Measurements from ENCODE around the gene PRICKLE2.

Gene PRICKLE2

DNA sequence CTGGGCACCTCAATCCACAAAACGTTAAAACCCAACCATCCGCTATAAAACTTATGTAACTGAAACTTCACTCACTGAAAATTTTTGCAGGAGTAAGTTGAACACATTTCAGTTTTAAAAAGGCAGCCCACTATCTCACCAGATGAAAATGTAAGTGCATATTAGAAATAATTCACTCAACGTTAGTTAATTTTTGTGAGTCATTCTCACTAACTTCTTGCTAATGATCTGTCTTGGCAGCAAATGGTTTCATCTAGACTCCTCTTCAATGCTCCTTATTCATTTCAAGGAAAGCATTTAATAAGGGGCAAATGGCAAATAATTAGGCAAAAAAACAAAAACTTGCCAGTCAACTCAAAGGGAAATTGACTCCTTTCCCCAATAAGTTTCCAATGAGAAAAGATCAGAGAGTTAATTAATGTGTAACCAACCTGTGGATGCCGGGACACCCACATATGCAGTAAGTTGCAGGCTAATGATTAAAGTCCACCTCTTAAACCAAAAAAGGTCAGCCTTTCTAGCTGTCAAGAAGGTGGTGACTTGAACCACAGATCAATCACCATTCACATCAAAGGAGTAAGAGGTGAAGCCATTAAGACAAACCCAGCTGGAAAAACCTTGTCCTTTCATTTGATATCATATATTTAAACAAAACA, 22.9 kb upstream of the PRICKLE2 start:
- no peak for DNase-seq (ENCODE audit: low spot score)

DNA sequence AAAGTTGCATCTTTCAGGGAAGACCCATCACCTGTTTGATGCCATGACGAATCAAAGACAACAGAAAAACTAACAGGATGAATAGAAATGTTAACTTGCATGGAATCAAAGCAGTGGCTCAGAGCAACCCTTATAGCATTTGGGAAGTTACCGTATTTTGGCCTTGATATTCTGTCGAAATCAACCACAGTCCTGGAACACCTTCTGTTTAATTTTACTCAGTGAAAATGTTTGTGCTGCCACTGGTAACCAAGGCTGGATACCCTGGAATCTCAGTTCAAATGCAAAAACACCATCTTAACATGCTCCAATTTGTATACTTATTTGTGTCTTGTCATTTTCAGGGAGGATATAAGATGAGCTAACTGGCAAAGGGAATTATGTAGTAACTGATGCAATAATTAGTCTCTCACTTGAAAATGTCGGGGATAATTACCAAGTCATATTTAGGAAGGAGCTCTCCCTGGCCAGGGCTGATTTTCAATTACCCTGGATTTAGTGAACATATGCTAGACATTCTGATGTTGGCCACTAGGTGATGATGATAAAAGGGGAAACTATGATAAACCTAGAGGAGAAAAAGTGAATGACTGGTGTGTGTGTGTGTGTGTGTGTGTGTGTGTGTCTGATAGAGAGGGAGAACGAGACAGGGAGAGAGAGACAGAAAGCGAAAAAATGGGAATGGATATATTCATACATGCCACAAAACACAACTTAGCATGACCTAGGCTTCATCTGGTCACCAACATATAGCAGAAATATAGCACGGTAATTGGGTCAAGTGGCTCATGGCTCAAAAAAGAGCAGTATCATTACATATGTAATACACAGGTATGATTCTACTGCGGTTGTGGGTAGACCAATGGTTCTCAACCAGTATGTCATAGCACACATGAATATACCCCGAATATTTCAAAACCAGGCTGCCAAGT, 19.0 kb upstream of the PRICKLE2 start:
- peak; percentile 60 for DNase-seq (ENCODE audit: low spot score)

DNA sequence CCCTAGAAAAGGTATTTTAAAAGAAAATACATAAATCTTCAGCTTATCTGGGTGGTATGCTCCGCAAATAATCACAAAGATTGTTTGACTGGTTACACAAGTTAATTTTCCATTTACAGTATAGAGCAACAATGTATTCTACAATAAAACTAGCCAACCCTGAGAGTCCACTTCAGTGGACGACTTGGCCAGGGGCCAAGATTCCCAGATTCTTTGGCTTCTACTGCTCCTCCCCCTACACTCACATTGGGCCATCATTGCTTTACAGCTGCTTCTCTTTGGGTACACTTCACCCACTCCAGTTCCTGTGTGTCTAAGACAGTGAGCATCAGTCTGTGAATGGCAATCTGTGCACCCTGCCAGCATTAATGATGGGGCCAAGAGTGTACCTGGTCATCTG, 17.2 kb upstream of the PRICKLE2 start:
- DNase-seq (ENCODE audit: low spot score), result no peak

DNA sequence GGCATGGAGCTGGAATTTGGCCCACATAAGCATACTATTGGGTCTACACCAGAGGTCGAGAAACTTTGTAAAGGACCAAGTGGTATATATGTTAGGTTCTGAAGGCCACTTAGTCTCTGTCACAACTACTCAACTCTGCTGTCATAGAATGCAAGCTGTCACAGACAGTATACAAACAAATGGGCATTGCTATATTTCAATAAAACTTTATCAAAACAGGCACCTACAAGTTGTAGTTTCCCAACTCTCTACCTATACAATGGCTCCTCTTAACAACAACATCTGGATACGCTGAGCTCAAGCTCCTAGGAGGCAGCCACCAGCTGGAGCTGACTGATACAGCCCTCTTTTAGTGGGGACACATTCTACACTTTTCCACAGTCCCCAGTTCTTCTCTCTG, 15.7 kb upstream of the PRICKLE2 start:
- DNase-seq (ENCODE audit: low spot score), result no peak

DNA sequence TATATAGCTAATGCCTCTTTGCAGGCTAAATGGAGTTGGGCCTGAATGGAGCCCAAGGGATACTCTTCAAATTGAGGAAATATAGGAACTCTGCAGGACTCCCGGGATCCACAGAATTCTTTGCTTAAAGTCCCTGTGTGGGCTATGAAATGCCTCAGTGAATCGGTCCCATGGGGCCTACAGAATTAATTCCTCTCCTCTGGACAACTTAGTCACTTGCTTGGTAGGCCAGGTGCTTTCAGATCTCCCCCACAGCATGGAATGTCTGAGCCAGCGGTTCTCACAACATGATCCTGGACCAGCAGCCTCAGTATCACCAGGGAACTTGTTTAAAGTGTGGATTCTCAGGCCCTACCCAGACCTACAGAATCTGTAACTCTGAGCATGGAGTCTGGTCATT, 15.1 kb upstream of the PRICKLE2 start:
- DNase-seq (ENCODE audit: low spot score), result no peak

DNA sequence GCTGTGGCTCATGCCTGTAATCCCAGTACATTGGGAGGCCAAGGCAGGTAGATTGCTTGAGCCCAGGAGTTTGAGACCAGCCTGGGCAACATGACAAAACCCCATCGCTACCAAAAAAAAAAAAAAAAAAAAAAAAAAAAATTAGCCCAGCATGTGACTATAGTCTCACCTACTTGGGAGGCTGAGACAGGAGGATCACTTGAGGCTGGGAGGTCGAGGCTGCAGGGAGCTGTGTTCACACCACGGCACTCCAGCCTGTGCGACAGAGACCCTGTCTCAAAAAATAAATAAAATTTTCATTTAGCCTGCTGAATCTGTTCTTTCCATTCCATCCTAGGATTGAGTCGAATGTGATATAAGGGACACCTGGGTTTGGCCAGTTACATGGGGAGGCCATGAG, 14.6 kb upstream of the PRICKLE2 start:
- DNase-seq (ENCODE audit: low spot score), result no peak

DNA sequence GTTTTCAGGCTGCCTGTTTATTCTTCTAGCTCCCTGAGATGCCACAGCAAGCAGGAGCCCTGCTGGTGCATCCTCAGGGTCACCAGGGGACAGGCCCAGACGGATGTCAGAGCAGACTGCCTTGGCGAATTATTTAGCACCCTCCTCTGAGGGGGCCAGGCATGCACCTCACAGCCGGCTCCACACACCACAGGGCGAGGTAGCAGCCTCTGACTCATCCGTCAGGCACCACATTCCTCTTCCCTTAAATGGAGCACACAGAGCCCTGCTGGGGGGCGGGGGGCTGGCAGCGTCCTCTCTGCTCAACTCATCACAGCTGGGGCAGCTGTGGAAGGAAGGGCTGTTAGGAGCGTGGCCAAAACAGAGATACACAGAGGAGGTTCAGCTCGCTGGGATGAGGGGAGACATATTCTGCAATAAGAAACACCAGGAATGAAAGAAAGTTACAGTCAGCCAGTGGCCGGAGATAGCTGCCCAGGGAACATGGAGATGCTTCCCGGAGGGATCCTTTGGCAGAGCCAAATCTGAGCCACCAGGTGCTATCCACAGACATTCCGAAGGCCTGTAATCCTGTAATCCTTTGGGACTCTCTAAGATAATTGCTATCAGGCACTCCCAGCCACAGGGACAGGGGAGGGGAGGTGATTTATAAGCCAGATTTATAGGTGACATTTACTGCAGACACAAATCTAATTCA, 13.9 kb upstream of the PRICKLE2 start:
- peak; percentile 10 for DNase-seq (ENCODE audit: low spot score)

DNA sequence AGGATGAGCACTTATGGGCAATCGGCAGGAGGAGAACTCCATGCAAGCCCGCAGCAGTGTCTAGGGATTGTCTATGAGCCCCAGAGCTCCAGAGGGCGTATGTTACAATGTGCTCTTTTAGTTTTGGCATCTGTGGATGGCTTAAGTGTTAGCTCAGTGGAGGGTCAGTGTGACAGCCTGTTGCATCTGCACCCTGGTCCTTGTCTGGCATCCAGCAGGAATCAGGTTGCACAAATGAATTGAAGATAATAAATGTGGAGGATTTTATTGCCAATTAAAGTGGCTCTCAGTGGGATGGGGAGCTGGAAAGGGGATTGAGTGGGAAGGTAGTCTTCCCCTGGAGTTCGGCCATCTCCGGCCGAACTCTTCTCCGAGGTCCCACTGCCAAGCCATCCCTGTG, 11.8 kb upstream of the PRICKLE2 start:
- no peak for DNase-seq (ENCODE audit: low spot score)

DNA sequence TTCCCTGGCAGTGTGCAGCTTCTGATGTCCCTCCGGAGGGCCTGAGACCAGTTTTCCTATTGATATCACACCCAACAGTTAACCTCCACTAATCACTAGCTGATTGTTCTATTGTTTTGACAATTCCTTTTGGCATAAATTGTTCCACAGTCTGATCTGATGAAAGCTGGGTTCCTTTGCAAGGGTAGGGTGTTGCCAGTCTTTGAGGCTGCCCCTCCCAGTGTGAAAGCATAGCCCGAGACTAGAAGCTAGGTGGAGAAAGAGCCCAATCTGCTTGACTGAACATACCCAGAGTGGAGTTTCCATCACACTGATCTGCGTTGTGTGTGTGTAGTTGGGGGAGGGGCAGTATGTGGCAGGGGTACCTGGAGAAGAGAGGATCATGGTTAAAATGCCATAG, 10.3 kb upstream of the PRICKLE2 start:
- no peak for DNase-seq (ENCODE audit: low spot score)

DNA sequence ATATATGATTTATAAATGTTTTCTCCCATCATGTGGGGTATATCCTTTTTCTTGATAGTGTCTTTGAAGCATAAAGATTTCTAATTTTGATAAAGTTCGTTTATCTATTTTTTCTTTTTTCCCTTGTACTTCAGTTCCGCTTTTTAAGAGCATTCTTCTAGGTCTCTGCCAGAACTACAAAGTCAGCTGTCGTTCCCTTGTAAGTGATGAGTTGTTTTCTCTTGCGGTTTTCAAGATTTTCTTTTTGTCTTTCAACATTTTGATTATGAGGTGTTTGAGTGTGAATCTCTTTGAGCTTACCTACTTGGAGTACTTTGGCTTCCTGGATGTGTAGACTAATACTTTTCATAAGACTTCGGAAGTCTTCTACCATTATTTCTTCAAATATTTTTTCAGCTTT, 9.3 kb upstream of the PRICKLE2 start:
- no peak for DNase-seq (ENCODE audit: low spot score)

DNA sequence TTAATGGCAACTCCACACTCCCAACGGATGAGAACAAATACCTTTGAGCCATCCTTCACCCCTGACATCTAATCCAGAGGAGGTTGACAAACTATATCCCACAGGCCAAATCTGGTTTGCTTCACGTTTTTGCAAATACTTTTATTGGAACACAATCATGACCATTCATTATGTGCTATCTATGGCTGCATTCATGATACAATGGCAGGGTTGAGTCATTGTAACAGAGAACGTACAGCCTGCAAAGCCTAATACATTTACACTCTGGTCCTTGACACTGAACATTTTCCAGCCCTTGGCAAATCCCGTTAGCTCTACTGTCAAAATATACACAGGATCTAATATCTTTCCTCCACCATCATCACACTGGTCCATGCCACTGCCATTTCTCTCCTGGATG, 7.6 kb upstream of the PRICKLE2 start:
- no peak for DNase-seq (ENCODE audit: low spot score)

DNA sequence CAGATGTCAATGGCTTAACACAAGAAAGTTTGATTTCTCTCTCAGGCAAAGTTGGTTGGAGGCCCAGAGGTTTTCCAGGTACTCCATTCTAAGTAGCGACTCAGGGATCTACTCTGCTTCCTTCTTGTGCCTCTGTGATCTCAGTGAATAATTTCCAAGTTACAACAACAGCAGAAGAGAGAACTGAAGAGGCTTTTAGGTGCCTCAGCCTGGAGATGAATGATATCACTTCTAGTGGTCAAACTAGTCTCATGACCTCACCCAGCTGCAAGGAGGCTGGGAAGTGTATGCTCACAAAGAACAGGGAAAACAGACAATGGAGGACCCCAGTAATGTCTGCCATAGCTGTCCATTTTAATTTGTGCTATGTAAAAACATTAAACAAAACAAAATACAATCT, 4.6 kb upstream of the PRICKLE2 start:
- no peak for DNase-seq (ENCODE audit: low spot score)

DNA sequence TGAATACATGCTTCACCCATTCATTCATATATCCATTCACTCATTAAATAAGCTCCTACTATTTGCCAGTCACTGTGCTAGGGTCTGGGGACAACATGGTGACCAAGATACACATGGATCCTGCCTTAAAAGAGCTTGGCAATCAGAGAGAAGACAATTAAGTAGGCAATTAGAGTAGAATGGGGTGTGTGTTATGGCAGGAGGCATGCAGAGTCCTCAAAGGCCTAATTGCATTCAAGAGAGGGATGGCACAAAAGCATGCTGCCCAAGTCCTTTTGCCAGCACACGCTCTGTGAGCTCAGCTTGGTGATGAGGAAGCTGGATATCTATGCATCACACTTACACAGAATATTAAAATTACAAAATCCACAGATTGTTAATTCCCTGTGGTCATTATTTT, 2.8 kb upstream of the PRICKLE2 start:
- DNase-seq (ENCODE audit: low spot score), result no peak

DNA sequence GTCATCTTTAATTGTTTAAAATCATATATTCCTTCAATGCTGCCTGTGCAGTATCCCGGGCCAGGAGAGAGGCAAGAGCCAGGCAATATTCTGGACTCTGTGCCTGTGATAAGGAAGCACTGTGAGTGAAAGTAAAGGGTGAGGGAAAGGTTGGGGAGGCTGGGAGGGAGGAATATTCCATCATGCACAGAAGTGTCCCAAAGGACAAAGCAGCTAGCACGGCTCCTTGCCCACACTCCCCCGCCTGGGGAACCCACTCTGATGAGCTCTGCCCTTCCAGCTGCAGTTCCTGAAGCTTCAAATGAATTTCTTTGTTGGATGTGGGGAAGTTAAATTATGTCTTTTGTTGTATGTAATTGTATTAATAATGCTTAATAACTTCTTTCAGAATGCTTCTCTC, 1.5 kb upstream of the PRICKLE2 start:
- DNase-seq (ENCODE audit: low spot score), result no peak

DNA sequence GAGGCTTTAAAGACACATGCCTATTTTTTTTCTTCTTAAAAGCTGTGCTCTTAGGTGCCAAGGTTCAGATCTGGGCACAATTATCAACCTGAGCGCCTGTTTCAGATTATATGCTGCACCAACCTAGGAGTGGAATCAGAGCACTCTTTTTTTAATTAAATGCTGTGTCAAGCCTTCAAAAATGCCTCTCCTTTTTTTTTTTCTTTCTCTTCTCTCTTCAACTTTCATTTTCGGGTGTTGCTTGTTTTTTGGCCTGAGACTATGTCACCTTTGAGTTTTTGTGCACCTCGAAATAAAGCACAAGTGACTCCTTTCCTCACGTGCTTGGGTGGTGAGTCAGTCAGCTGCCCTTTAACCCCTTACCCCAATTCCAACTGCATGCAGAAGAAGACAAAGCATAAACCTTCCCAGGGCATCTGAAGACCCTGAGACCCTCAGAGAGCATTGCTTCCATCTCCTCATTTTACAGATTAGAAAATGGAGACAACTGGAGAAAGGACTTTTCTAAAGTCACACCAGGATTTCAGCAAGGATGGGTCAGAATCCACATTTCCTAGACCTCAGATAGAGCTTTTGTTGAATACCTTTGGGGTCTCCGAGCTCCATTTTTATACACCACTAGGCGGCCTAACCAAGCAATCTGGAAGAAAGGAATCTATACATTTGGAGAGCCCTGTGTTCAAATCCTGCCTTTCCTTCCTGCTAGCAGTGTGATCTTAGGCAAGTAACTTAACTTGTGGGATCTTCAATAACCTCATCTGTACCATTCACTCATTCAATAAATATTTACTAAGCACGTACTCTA, 631 bp upstream of the PRICKLE2 start:
- no peak for DNase-seq (ENCODE audit: low spot score)

DNA sequence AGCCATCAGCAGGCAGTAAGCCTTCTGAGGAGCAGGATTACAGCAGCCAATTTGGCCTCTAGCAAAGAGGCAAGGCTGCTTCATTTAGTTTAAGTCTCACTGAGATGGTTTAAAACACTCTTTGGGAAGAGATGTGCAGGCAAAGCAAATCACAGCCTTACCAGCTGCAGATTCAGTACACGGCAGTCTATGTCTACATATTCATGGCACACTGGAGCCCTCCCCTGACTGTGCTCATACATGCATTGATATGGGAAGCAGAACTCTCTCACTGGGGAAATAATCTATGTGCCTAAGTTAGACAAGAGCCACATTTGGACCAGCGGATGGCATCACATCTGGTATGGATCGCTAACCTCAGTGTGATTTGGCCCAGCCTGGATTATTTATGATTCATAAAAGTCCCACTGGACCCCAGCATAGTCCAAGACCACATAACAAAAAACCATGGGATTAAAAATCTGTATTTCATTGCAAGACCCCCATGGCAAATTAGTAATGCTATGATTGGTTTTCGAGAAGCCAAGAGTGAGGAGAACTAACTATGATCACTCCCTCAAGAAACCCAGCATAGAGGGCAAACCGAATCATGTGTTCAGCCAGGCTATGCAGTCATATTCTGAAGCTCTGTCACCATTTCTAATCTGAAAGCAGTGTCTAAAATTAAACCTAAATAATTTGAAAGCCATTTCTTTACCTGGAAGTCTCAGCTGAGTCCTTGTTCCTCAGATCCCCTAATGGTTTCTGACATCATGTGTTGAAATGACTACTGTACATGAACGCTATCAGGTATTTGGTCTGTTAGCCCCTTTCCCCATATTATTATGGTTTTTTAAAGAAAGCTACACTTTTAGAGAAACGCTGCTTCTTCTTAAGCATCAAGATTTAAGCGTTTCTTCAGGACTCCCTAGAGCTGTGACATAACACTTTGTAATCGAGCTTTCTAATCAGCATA, 1.2 kb downstream of the PRICKLE2 start:
- no peak for DNase-seq (ENCODE audit: low spot score)

DNA sequence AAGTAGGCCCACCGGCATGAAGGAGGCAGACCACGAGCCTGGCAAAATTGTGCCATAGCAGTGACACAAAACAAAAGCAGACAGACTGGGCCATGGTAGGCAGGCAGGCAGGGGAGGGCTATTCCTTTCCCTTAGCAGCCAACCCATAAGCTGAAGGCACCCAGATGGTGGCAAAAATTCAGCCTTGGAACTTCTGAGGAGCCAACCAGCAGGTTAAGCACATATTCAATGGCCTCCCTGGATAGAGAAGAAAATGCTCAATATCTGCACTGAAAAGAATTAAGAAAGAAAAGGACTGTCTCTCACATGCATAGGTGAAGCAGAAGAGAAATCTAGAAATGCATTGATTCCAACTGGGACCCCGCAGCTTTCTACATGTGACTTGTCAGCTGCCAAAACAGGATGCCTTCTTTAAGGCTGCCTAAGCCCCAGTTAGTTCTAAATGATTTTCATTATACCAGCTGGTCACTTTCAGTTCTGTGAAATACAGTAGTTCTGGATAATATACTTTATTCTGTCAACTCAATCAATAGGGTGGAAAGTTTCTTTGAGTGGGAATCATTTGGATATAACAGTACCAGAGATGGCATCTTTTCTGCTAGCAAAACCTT, 2.7 kb downstream of the PRICKLE2 start:
- no peak for DNase-seq (ENCODE audit: low spot score)

DNA sequence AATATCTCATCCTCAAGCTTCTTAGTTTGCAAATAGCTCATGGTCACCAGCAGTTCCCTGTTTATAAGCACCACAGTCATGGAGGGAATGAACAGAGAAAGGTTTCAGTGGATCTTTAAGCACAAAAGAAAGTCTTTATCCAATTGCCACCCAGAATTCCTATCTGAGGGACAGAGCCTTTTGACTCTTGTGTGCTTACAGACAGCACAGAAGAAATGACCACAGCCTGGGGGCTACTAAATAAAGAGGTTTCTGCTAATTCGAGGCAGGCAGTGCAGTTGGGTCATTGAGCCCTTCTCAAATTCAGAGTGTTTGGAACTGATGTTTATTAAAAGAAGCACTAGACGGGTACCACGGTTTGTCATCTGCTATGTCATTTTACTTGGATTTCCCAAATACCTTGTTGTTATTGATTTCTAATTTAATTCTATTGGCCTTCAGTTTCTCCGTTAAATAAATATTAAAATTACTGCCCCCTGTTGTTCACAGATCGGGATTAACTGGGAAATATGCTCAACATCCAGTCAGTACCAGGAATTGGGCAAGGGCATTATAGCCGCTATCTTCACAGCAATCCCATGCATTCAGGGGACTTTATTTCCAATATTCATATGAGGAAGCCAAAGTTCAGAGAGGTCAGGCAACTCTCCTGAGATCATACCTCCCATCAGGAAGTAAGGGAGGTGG, 3.6 kb downstream of the PRICKLE2 start:
- DNase-seq (ENCODE audit: low spot score), result no peak

DNA sequence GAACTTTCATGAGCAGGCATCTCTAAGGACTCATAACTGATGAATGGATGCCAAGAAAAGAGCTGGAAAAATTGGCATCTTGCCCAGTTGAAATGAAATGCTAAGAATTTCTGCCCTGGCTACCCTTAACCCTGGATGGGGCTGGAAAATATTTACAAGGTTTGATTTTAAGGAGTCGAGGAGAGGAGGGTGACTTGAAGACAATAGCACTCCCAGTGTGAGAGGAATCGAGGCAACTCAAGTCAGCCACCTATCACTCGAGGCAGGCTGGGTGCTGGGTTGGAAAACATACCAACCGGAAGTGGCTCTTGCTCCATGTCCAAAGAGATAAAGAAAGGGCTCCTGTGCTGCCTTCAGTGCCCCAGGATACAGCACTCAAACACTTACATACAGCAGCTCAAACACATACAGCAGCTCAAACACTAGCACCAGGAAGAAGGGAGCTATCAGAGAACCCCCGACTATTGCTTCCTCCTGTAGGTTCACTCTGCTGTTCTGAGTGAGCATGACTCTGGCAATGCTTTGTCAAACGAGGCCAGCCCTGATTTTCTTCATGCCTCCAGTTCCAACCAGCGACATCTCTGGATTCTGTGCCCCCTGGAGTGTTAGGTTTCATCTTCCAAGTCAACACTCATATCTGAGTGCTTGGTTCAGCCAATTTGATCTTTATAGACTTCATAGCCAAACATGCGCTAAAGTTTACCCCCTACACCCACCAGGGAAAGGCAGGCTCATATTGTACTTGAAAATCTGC, 4.9 kb downstream of the PRICKLE2 start:
- no peak for DNase-seq (ENCODE audit: low spot score)

Measured in RKO (cell line).